ENCODE data around the gene HSPG2. TPM values are rescaled to one million over a fixed set of nuclear protein-coding genes. Genes with fewer than 3 reads are reported as not detected.

HSPG2 gene
- total RNA-seq, 1 experiment from 2014 or later, result 14.4 TPM

- DNase-seq (ENCODE audit: low spot score), result no peak
- in situ Hi-C loops (cut with HindIII; ENCODE audit: low sequenced_read_pairs), result no loop called here
Measured at GRCh38 chr1:21873761-21874160, 63.3 kb downstream of the HSPG2 start.

- DNase-seq (ENCODE audit: low spot score), result no peak
- in situ Hi-C loops (cut with HindIII; ENCODE audit: low sequenced_read_pairs), result no loop called here
Measured at GRCh38 chr1:21873174-21873573, 63.9 kb downstream of the HSPG2 start.

GRCh38 chr1:21872445-21873079 is 64.5 kb downstream of the HSPG2 start:
- in situ Hi-C loops (cut with HindIII; ENCODE audit: low sequenced_read_pairs), result no loop called here
- DNase-seq (ENCODE audit: low spot score), result no peak

GRCh38 chr1:21871943-21872342 is 65.2 kb downstream of the HSPG2 start:
- in situ Hi-C loops (cut with HindIII; ENCODE audit: low sequenced_read_pairs), result no loop called here
- no peak for DNase-seq (ENCODE audit: low spot score)

GRCh38 chr1:21870611-21871010 is 66.5 kb downstream of the HSPG2 start:
- DNase-seq (ENCODE audit: low spot score), result no peak
- in situ Hi-C loops (cut with HindIII; ENCODE audit: low sequenced_read_pairs), result no loop called here

GRCh38 chr1:21869620-21870121 is 67.4 kb downstream of the HSPG2 start:
- in situ Hi-C loops (cut with HindIII; ENCODE audit: low sequenced_read_pairs), result no loop called here
- DNase-seq (ENCODE audit: low spot score), result peak; percentile 10

- in situ Hi-C loops (cut with HindIII; ENCODE audit: low sequenced_read_pairs), result no loop called here
- no peak for DNase-seq (ENCODE audit: low spot score)
Measured at GRCh38 chr1:21868941-21869454, 68.1 kb downstream of the HSPG2 start.

GRCh38 chr1:21868482-21868881 is 68.6 kb downstream of the HSPG2 start:
- no peak for DNase-seq (ENCODE audit: low spot score)
- in situ Hi-C loops (cut with HindIII; ENCODE audit: low sequenced_read_pairs), result no loop called here

GRCh38 chr1:21867451-21867996 is 69.6 kb downstream of the HSPG2 start:
- in situ Hi-C loops (cut with HindIII; ENCODE audit: low sequenced_read_pairs), result no loop called here
- DNase-seq (ENCODE audit: low spot score), result no peak

- in situ Hi-C loops (cut with HindIII; ENCODE audit: low sequenced_read_pairs), result no loop called here
- DNase-seq (ENCODE audit: low spot score), result no peak
Measured at GRCh38 chr1:21866707-21867043, 70.4 kb downstream of the HSPG2 start.

GRCh38 chr1:21865943-21866706 is 71.0 kb downstream of the HSPG2 start:
- no peak for DNase-seq (ENCODE audit: low spot score)
- in situ Hi-C loops (cut with HindIII; ENCODE audit: low sequenced_read_pairs), result no loop called here

GRCh38 chr1:21865609-21865942 is 71.5 kb downstream of the HSPG2 start:
- in situ Hi-C loops (cut with HindIII; ENCODE audit: low sequenced_read_pairs), result no loop called here
- no peak for DNase-seq (ENCODE audit: low spot score)

- in situ Hi-C loops (cut with HindIII; ENCODE audit: low sequenced_read_pairs), result no loop called here
- DNase-seq (ENCODE audit: low spot score), result no peak
Measured at GRCh38 chr1:21864730-21865129, 72.4 kb downstream of the HSPG2 start.

- no peak for DNase-seq (ENCODE audit: low spot score)
- in situ Hi-C loops (cut with HindIII; ENCODE audit: low sequenced_read_pairs), result no loop called here
Measured at GRCh38 chr1:21863981-21864380, 73.1 kb downstream of the HSPG2 start.

- in situ Hi-C loops (cut with HindIII; ENCODE audit: low sequenced_read_pairs), result no loop called here
- DNase-seq (ENCODE audit: low spot score), result no peak
Measured at GRCh38 chr1:21861602-21862429, 75.3 kb downstream of the HSPG2 start.

GRCh38 chr1:21860971-21861370 is 76.1 kb downstream of the HSPG2 start:
- in situ Hi-C loops (cut with HindIII; ENCODE audit: low sequenced_read_pairs), result no loop called here
- DNase-seq (ENCODE audit: low spot score), result no peak

- in situ Hi-C loops (cut with HindIII; ENCODE audit: low sequenced_read_pairs), result no loop called here
- no peak for DNase-seq (ENCODE audit: low spot score)
Measured at GRCh38 chr1:21859669-21860179, 77.4 kb downstream of the HSPG2 start.

GRCh38 chr1:21857840-21858670 is 79.1 kb downstream of the HSPG2 start:
- in situ Hi-C loops (cut with HindIII; ENCODE audit: low sequenced_read_pairs), result no loop called here
- DNase-seq (ENCODE audit: low spot score), result no peak

All from G401 (cell line).